ENCODE results near the gene DOK4. TPM values are rescaled to one million over a fixed set of nuclear protein-coding genes. Genes with fewer than 3 reads are reported as not detected.

DOK4 gene
- total RNA-seq, 1 donor from 2014 or later, result 0.73 TPM

GRCh38 chr16:57507136-57508034, 21.1 kb upstream of the DOK4 start:
- DNase-seq (no peak), ATAC-seq (ENCODE audit: low read depth) (no peak)
- intact Hi-C loops (cut with micrococcal nuclease), result no loop called here
- H3K36me3 Mint-ChIP-seq (ENCODE audit: low read depth), result peaks cover 8% of the 10 kb centered on the region
- H3K4me1 Mint-ChIP-seq, result no peaks in the 10 kb centered on the region
- H3K4me3 Mint-ChIP-seq, result no peak overlapping the region
- no peaks in the 10 kb centered on the region for H3K9me3 Mint-ChIP-seq
- TF ChIP-seq, protein P1, sequence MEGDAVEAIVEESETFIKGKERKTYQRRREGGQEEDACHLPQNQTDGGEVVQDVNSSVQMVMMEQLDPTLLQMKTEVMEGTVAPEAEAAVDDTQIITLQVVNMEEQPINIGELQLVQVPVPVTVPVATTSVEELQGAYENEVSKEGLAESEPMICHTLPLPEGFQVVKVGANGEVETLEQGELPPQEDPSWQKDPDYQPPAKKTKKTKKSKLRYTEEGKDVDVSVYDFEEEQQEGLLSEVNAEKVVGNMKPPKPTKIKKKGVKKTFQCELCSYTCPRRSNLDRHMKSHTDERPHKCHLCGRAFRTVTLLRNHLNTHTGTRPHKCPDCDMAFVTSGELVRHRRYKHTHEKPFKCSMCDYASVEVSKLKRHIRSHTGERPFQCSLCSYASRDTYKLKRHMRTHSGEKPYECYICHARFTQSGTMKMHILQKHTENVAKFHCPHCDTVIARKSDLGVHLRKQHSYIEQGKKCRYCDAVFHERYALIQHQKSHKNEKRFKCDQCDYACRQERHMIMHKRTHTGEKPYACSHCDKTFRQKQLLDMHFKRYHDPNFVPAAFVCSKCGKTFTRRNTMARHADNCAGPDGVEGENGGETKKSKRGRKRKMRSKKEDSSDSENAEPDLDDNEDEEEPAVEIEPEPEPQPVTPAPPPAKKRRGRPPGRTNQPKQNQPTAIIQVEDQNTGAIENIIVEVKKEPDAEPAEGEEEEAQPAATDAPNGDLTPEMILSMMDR (IDR thresholded peaks at IDR 0.05), result no peak
- POLR2A ChIA-PET, result no interaction called here
- H3K27ac Mint-ChIP-seq, result no peak overlapping the region
- CTCF ChIA-PET, result no interaction called here
- peaks cover 20% of the 10 kb centered on the region for H3K27me3 Mint-ChIP-seq

DNA sequence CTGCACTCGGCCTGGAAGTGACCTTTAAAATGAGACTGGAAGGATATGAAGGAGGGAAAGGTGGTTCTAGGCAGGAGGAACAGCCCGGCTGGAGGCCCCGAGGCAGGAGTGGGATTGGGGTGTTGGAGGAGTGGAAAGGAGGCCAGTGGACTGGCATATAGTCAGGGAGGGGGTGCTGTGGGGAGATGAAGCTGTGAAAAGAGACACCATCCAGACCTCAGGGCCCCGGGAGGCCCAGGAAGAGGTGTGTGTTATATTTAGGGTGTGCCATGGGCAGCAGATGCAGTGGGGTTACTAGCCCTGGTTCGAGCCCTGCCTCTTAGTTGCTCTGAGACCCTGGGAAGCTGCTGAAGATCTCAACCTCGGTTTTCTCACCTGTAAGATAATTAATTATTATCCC, 18.9 kb upstream of the DOK4 start:
- Mint-ChIP-seq H3K27ac (no peak overlapping the region), H3K27me3 (peaks cover 27% of the 10 kb centered on the region), H3K4me3 (no peak overlapping the region), H3K4me1 (no peaks in the 10 kb centered on the region), H3K9me3 (no peaks in the 10 kb centered on the region), H3K36me3 (ENCODE audit: low read depth) (no peaks in the 10 kb centered on the region)
- TF ChIP-seq, protein P1 (IDR thresholded peaks at IDR 0.05), result no peak
- ATAC-seq (ENCODE audit: low read depth) (no peak), DNase-seq (no peak)
- ChIA-PET CTCF (interaction anchor here (1.9 kb wide), 1 partner anchor 14 kb away, joined by 4 read pairs; no protein-coding TSS in a partner anchor), POLR2A (no interaction called here)
- intact Hi-C loops (cut with micrococcal nuclease), result no loop called here

DNA sequence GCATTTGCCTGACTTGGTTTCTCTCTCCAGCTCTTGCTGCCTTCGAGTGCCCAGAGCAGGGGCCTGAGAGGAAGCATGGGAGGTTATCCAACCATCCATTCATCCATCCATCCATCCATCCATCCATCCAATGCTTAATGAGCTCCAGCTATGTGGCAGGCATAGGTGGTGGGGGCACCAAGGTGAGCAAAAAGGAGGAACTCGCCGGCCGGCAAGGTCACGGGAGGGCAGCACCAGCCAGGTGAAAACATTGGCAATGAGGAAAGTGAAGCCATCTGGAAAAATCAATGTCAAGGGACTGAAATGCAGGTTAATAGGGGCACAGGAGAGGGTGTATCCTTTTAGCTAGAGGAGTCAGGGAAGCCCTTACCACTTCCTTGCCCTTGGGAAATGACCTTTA, 18.2 kb upstream of the DOK4 start:
- TF ChIP-seq, protein P1 (IDR thresholded peaks at IDR 0.05), result no peak
- Mint-ChIP-seq H3K27ac (no peak overlapping the region), H3K27me3 (peaks cover 27% of the 10 kb centered on the region), H3K4me3 (no peak overlapping the region), H3K36me3 (ENCODE audit: low read depth) (no peaks in the 10 kb centered on the region), H3K9me3 (no peaks in the 10 kb centered on the region), H3K4me1 (no peaks in the 10 kb centered on the region)
- intact Hi-C loops (cut with micrococcal nuclease), result no loop called here
- DNase-seq (no peak), ATAC-seq (ENCODE audit: low read depth) (no peak)
- CTCF ChIA-PET, result interaction anchor here (1.9 kb wide), 1 partner anchor 15 kb away, joined by 4 read pairs; no protein-coding TSS in a partner anchor
- POLR2A ChIA-PET, result no interaction called here

- CTCF ChIA-PET, result interaction anchor here (1.9 kb wide), 1 partner anchor 15 kb away, joined by 4 read pairs; no protein-coding TSS in a partner anchor
- TF ChIP-seq, protein P1 (IDR thresholded peaks at IDR 0.05), result no peak
- POLR2A ChIA-PET, result no interaction called here
- Mint-ChIP-seq H3K4me1 (no peaks in the 10 kb centered on the region), H3K27me3 (peaks cover 27% of the 10 kb centered on the region), H3K36me3 (ENCODE audit: low read depth) (no peaks in the 10 kb centered on the region), H3K4me3 (no peak overlapping the region), H3K9me3 (no peaks in the 10 kb centered on the region), H3K27ac (no peak overlapping the region)
- intact Hi-C loops (cut with micrococcal nuclease), result no loop called here
- DNase-seq (no peak), ATAC-seq (ENCODE audit: low read depth) (no peak)
These were observed 17.7 kb upstream of the DOK4 start for GRCh38 chr16:57504001-57504400.

GRCh38 chr16:57503366-57503765, 17.1 kb upstream of the DOK4 start:
- Mint-ChIP-seq H3K4me1 (no peaks in the 10 kb centered on the region), H3K9me3 (no peaks in the 10 kb centered on the region), H3K36me3 (ENCODE audit: low read depth) (no peaks in the 10 kb centered on the region), H3K27ac (no peak overlapping the region), H3K27me3 (peaks cover 23% of the 10 kb centered on the region), H3K4me3 (no peak overlapping the region)
- TF ChIP-seq, protein P1 (IDR thresholded peaks at IDR 0.05), result no peak
- ATAC-seq (ENCODE audit: low read depth) (no peak), DNase-seq (no peak)
- ChIA-PET CTCF (interaction anchor here (1.9 kb wide), 1 partner anchor 16 kb away, joined by 4 read pairs; no protein-coding TSS in a partner anchor), POLR2A (no interaction called here)
- intact Hi-C loops (cut with micrococcal nuclease), result no loop called here

All from activated B cell treated with CpG ODN at 0.5 μM for 24 hours (primary cell).